Heart left ventricle (tissue), 13 donors: ENCODE data around the gene EOGT.

ENCODE experiments used
- POLR2A ChIP-seq, 2 donors: fragments of 450-650 bp; IDR thresholded peaks; one replicate each; pipeline ENCODE4 v1.6.1; 2017; ENCODE audit warnings: antibody characterized with exemption in 2 of 2, mild to moderate bottlenecking in 2 of 2, moderate library complexity in 2 of 2
- TF ChIP-seq, protein P1 (sequence below), 12 donors: fragments of 200-600 bp; sonication (generic) in 4 of 12; IDR thresholded peaks; one replicate each; pipeline versions ENCODE4 v1.5.0 to v1.8.0; 2018 to 2022; ENCODE audit warnings: antibody characterized with exemption in 12 of 12, mild to moderate bottlenecking in 5 of 12
- donor health status: ischemic (EF 13 %, LVEDD 7.1; RV severe dilation, severe dysfunction).
- donor health status: DM: no; HTN: yes; CAD: no.
- donor health status: DM: no; HTN: no; CAD: no.
- donor health status: ischemic (EF 25% LVEDD 6.9; RV normal size, moderate dysfunction).
- donor health status: ischemic (EF 25% LVEDD 5.7; RV mildly dilated, moderate dysfunction).
- donor health status: ischemic (EF 35%, LVEDD 5.7; RV mildly dilated, moderate dysfunction).
- donor health status: nonischemic (EF 11% LVEDD 7.7; RV severe dilation, severe dysfunction).
- donor health status: DM: yes; HTN: yes; CAD: no.
- donor health status: PGD.
- donor health status: ischemic (EF 29% LVEDD 5.4; RV normal size, mild dysfunction).
- donor health status: nonischemic (EF 23%, LVEDD 6.1; RV moderate dilation, normal function).

DNA sequence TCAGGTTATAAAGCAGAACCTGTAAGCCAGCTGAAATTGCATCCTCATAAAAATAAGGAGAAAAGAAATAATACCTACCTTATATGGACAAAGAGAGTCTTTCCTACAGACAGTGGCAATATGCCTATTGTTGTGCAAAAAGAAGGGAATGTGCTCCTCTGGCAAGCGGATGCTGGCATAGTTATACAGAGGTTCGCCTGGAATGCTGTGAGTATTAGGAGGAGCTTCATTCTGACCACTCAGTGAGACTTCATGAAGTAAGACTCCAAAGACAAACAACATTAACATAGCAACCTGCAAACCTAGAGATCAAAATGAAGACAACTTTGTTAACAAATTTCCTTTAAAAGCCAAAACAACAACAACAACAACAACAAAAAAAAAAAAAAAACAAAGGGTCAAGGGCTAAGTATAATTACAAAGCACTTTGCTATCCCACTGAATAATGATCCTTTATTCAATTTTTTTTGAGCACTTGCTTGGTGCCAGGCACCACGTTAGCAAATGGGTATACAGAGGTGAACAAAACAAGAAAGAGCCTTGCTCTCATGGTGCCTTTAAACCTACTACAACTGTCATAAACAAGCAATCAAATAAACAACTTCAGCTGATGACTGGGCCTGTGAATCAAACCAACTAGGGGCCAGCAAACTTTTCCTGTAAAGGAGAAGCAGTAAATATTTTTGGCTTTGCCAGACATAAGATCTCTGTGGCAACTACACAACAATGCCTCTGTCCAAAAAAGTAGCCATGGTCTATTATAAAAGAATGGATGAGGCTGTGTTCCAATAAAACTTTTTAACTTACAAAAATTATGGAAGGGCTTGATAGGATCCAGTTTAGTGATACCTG is 3.7 kb downstream of the EOGT start:
- TF ChIP-seq, protein P1, sequence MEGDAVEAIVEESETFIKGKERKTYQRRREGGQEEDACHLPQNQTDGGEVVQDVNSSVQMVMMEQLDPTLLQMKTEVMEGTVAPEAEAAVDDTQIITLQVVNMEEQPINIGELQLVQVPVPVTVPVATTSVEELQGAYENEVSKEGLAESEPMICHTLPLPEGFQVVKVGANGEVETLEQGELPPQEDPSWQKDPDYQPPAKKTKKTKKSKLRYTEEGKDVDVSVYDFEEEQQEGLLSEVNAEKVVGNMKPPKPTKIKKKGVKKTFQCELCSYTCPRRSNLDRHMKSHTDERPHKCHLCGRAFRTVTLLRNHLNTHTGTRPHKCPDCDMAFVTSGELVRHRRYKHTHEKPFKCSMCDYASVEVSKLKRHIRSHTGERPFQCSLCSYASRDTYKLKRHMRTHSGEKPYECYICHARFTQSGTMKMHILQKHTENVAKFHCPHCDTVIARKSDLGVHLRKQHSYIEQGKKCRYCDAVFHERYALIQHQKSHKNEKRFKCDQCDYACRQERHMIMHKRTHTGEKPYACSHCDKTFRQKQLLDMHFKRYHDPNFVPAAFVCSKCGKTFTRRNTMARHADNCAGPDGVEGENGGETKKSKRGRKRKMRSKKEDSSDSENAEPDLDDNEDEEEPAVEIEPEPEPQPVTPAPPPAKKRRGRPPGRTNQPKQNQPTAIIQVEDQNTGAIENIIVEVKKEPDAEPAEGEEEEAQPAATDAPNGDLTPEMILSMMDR (IDR thresholded peaks at IDR 0.05): no peak
- TF ChIP-seq POLR2A (IDR thresholded peaks at IDR 0.05): no peak
